Measurements from ENCODE around the gene ADD1. TPM values are rescaled to one million over a fixed set of nuclear protein-coding genes. Genes with fewer than 3 reads are reported as not detected.

The ADD1 gene
- total and polyA plus RNA-seq, 8 donors, result 70.9 to 160 (median 92.0) TPM

DNA sequence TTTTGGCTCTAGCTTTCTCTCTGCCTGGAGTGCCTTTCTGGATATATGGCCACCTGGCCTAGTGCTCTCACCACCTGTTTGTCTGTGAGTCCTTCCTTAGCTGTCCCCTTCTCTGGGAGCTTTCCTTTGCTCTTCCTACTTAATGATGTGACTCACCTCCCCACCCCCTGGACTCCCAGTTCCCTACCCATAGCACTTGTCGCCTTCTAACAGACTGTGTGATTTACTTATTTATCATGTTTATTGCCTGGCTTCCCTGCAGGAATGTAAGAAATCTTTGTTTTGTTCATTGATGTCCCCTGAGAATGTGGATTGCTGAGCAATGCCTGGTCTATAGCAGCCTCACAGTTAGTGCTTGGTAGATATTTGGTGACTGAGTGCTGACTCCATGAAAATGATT lies 18.9 kb downstream of the ADD1 start:
- intact Hi-C loops (cut with DNase I), result no loop called here
- no peak for FAIRE-seq

DNA sequence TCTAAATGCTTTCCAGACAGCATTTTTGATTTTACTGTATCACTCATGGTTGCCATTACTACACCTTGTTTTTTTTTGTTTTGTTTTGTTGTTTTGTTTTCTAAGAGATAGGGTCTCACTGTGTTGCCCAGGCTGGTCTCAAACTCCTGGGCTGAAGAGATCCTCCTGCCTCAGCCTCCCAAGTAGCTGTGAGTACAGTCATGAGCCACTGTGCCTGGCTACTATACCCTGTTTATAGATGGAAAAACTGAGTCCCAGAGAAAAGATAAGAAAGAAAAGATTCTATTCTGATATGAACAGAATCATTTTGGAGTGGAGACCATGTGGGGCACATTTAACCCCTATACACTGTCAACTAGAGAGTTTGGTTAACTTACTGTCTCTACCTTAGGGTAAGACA lies 20.0 kb downstream of the ADD1 start:
- FAIRE-seq (no peak), ATAC-seq (no peak), DNase-seq (no peak)
- H3K9me3 ChIP-seq, result no peaks in the 10 kb centered on the region
- no peaks in the 10 kb centered on the region for H3K36me3 ChIP-seq
- peaks cover 33 to 84% (median 79%) of the 10 kb centered on the region in 3 donors for H3K4me1 ChIP-seq
- intact Hi-C loops (cut with DNase I), result no loop called here
- H3K27ac ChIP-seq, result no peak overlapping the region
- no peaks in the 10 kb centered on the region for H3K27me3 ChIP-seq
- no peak overlapping the region for H3K4me3 ChIP-seq
- TF ChIP-seq CTCF (IDR thresholded peaks at IDR 0.05), result no peak

More for the DNA sequence above, 18.9 kb downstream of the ADD1 start:
- ATAC-seq (peak in 3 of 4 donors; percentile 26 to 46 (median 35)), DNase-seq (no peak)
- TF ChIP-seq CTCF (IDR thresholded peaks at IDR 0.05), result no peak
- 41 to 54% methylated on average over 1 of the region's 1 CpG for WGBS, 2 donors
- Histone ChIP-seq H3K4me1 (peaks cover 30 to 81% (median 75%) of the 10 kb centered on the region in 3 donors), H3K27ac (peak overlapping the region in 1 of 4 donors; percentile 19), H3K27me3 (no peaks in the 10 kb centered on the region), H3K9me3 (no peaks in the 10 kb centered on the region), H3K4me3 (no peak overlapping the region), H3K36me3 (no peaks in the 10 kb centered on the region)

DNA sequence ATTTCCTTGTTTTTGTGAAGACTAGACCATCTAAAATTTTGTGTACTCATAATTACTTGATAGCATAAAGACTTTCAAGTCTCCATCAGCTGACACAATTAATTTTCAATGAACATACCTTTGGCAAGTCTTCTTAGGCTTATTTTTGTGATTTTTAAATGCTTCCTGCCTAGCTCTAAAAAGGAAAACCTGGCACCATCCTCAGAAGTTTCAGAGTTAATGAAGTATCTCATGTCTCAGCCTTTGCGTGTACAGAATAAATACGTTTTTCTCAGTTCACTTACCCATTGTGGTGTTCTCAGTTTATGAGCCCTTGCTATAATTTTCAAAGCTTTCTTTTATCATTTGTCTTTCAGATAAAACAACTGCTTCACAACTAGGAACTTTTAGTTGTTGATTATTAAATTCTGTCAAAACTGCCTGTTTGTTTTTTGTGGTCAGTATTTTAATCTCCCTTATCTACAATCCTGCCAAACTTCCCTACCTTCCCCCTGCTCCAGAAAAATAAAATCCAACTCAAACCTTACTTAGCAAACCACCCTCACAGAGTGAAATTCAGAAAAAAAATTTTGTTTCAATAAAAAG lies 21.6 kb downstream of the ADD1 start:
- Histone ChIP-seq H3K36me3 (no peaks in the 10 kb centered on the region), H3K27ac (peak overlapping the region in 2 of 4 donors; percentile 18 to 31), H3K4me3 (no peak overlapping the region), H3K9me3 (no peaks in the 10 kb centered on the region), H3K27me3 (no peaks in the 10 kb centered on the region), H3K4me1 (peaks cover 46 to 84% (median 82%) of the 10 kb centered on the region in 3 donors)
- ATAC-seq, result no peak
- intact Hi-C loops (cut with DNase I), result no loop called here
- TF ChIP-seq CTCF (IDR thresholded peaks at IDR 0.05), result no peak
- no peak for DNase-seq
- FAIRE-seq, result no peak
- WGBS, 2 donors, result 1 to 9% methylated on average over 2 of the region's 2 CpGs

GRCh38 chr4:2866160-2866861 lies 22.7 kb downstream of the ADD1 start:
- WGBS, 2 donors, result 56 to 58% methylated on average over 10 of the region's 10 CpGs
- no peak for TF ChIP-seq CTCF (IDR thresholded peaks at IDR 0.05)
- no peak for FAIRE-seq
- no peaks in the 10 kb centered on the region for H3K9me3 ChIP-seq
- no peak for DNase-seq
- no peak for ATAC-seq
- peaks cover 46 to 79% (median 76%) of the 10 kb centered on the region in 3 donors for H3K4me1 ChIP-seq
- intact Hi-C loops (cut with DNase I), result no loop called here
- no peaks in the 10 kb centered on the region for H3K27me3 ChIP-seq
- H3K36me3 ChIP-seq, result no peaks in the 10 kb centered on the region
- H3K27ac ChIP-seq, result no peak overlapping the region
- no peak overlapping the region for H3K4me3 ChIP-seq

DNA sequence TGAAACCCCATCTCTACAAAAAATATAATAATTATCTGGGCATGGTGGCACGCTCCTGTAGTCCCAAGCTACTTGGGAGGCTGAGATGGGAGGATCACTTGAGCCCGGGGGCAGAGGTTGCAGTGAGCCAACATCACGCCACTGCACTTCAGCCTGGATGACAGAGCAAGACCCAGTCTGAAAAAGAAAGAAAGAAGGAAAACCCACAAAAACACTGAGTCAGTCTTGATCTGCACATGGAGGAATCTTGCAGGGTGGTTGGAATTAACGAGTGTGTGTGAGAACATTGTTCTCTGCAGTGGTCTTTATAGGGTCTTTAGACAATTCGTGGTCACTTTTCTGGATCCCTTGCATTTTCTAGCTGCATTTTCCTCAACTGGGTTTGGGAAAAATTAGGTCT lies 23.2 kb downstream of the ADD1 start:
- Histone ChIP-seq H3K36me3 (no peaks in the 10 kb centered on the region), H3K9me3 (no peaks in the 10 kb centered on the region), H3K4me1 (peaks cover 45 to 74% (median 71%) of the 10 kb centered on the region in 3 donors), H3K27ac (peak overlapping the region in 1 of 4 donors; percentile 17), H3K27me3 (no peaks in the 10 kb centered on the region), H3K4me3 (no peak overlapping the region)
- intact Hi-C loops (cut with DNase I), result no loop called here
- FAIRE-seq (no peak), ATAC-seq (no peak), DNase-seq (no peak)
- no peak for TF ChIP-seq CTCF (IDR thresholded peaks at IDR 0.05)
- 91 to 92% methylated on average over 5 of the region's 5 CpGs for WGBS, 2 donors
